ENCODE results near the gene IGF1R. TPM values are rescaled to one million over a fixed set of nuclear protein-coding genes. Genes with fewer than 3 reads are reported as not detected.

Gene IGF1R
- total and polyA plus RNA-seq, 2 donors (not counting 3 experiments of a cell fraction or from before 2014, with no cell fraction given): 16.1 to 59.1 TPM

- dilution Hi-C loops (cut with MboI; ENCODE audit: extremely low pct_ligation_motif_present, low sequenced_read_pairs): no loop called here
These were observed 63.5 kb downstream of the IGF1R start for GRCh38 chr15:98711810-98712209.

More at GRCh38 chr15:98711810-98712209, 63.5 kb downstream of the IGF1R start:
- Histone ChIP-seq H2AFZ (ENCODE audit: low read depth, low read length) (no peak overlapping the region), H3K9me1 (replicated peaks; ENCODE audit: control insufficient read depth, extremely low read depth, insufficient read depth, low read length) (no peaks in the 10 kb centered on the region), H3K79me2 (ENCODE audit: control insufficient read depth, insufficient read depth, low read length) (peaks cover 52% of the 10 kb centered on the region), H3K27me3 (ENCODE audit: control insufficient read depth in 2 of 2, insufficient read depth in 2 of 2, low read length in 2 of 2) (no peaks in the 10 kb centered on the region), H3K27ac (ENCODE audit: insufficient read depth, low read depth, low read length) (no peak overlapping the region), H3K4me2 (ENCODE audit: insufficient read depth, low read length) (no peak overlapping the region), H3K4me3 (replicated peaks in 1 of 3; ENCODE audit: insufficient read depth in 1 of 3, low read depth in 1 of 3, low read length in 3 of 3) (no peak overlapping the region), H3K9ac (replicated peaks; ENCODE audit: extremely low read depth, insufficient read depth, low read length) (no peak overlapping the region), H4K20me1 (replicated peaks; ENCODE audit: control insufficient read depth, extremely low read depth, insufficient read depth, low read length) (no peaks in the 10 kb centered on the region), H3K36me3 (ENCODE audit: control insufficient read depth in 2 of 2, extremely low read depth in 1 of 2, insufficient read depth in 2 of 2, low read length in 2 of 2) (peaks cover 0 to 8% of the 10 kb centered on the region in 2 experiments), H3K9me3 (replicated peaks; ENCODE audit: control insufficient read depth, insufficient read depth, low read length) (no peaks in the 10 kb centered on the region), H3K4me1 (ENCODE audit: control insufficient read depth, extremely low read depth, insufficient read depth, low read length) (no peaks in the 10 kb centered on the region)
- FAIRE-seq (no peak), DNase-seq (ENCODE audit: low read depth, low spot score) (no peak)
- intact Hi-C loops (cut with micrococcal nuclease): no loop called here
- no peak for TF ChIP-seq POLR2AphosphoS5 (IDR thresholded peaks at IDR 0.05; ENCODE audit: insufficient read depth, low read depth, low read length)
- no peak for TF ChIP-seq FOS (IDR thresholded peaks at IDR 0.05; ENCODE audit: borderline replicate concordance, insufficient read depth, low read length)
- TF ChIP-seq GATA2 (IDR thresholded peaks at IDR 0.05; ENCODE audit: insufficient read depth, insufficient read length, low read depth, low read length): no peak
- no peak for TF ChIP-seq CTCF (IDR thresholded peaks at IDR 0.05; ENCODE audit: extremely low read depth in 1 of 2, insufficient read depth in 1 of 2, low read depth in 1 of 2, low read length in 2 of 2)
- no peak for TF ChIP-seq EZH2 (IDR thresholded peaks at IDR 0.05; ENCODE audit: borderline replicate concordance, low read depth, low read length, severe bottlenecking)
- TF ChIP-seq JUN (IDR thresholded peaks at IDR 0.05; ENCODE audit: borderline replicate concordance, insufficient read depth, insufficient read length, low read depth): no peak
- no peak for TF ChIP-seq MAX (IDR thresholded peaks at IDR 0.05; ENCODE audit: insufficient read depth, insufficient read length)
- no peak for TF ChIP-seq POLR2A (IDR thresholded peaks at IDR 0.05; ENCODE audit: low read depth, low read length)
- no peak for TF ChIP-seq MYC (IDR thresholded peaks at IDR 0.05; ENCODE audit: low read depth, low read length)
- BruUV-seq (replicated peaks): no TSS peak
- POLR2A ChIA-PET: no interaction called here
- CTCF ChIA-PET: no interaction called here
